Lung (tissue), 12 donors: ENCODE measurements around the gene ZC3H18. TPM values are rescaled to one million over a fixed set of nuclear protein-coding genes. Genes with fewer than 3 reads are reported as not detected.
A peak's percentile ranks its signal among the peaks of the same experiment; 100 is the strongest.

Experiments used
- ATAC-seq: fragments of 200-7000 bp; cut with Tn5 transposase; one replicate; pipeline ENCODE4 v1.9.1; 2020; ENCODE audit warnings: moderate number of reproducible peaks; ENCODE audit not compliant: insufficient read depth, low FRiP score
- DNase-seq, 3 donors: peaks; one replicate each; pipeline ENCODE4 v3.0.0-alpha.2; 2013 to 2017
- H3K27ac ChIP-seq, 2 donors: one replicate each; pipeline ENCODE4 v1.5.1; 2013; ENCODE audit warnings: mild to moderate bottlenecking in 2 of 2, moderate library complexity in 2 of 2, control low read depth in 1 of 2, inconsistent platforms in 1 of 2, low read depth in 1 of 2, low read length in 1 of 2
- H3K27me3 ChIP-seq, 3 donors: one replicate each; pipeline ENCODE4 v1.5.1; 2013; ENCODE audit warnings: low read length in 2 of 3; ENCODE audit not compliant: control insufficient read depth in 3 of 3, insufficient read depth in 3 of 3
- H3K36me3 ChIP-seq, 4 donors: one replicate each; pipeline ENCODE4 v1.5.1; 2013; ENCODE audit warnings: low read length in 4 of 4, mild to moderate bottlenecking in 1 of 4, moderate library complexity in 1 of 4; ENCODE audit not compliant: control insufficient read depth in 4 of 4, insufficient read depth in 4 of 4
- H3K4me1 ChIP-seq, 5 donors: one replicate each; pipeline ENCODE4 v1.5.1; 2013; ENCODE audit warnings: low read length in 5 of 5, mild to moderate bottlenecking in 2 of 5, moderate library complexity in 1 of 5; ENCODE audit not compliant: control insufficient read depth in 5 of 5, insufficient read depth in 5 of 5
- H3K4me3 ChIP-seq: one replicate; pipeline ENCODE4 v1.5.1; 2013; ENCODE audit warnings: mild to moderate bottlenecking, control low read depth, moderate library complexity
- H3K9ac ChIP-seq, 2 donors: one replicate each; pipeline ENCODE4 v1.5.1; 2013; ENCODE audit warnings: low read length in 2 of 2, control low read depth in 1 of 2; ENCODE audit not compliant: insufficient read depth in 1 of 2
- H3K9me3 ChIP-seq, 4 donors: one replicate each; pipeline ENCODE4 v1.5.1; 2013; ENCODE audit warnings: low read length in 3 of 4, mild to moderate bottlenecking in 1 of 4, moderate library complexity in 1 of 4; ENCODE audit not compliant: control insufficient read depth in 4 of 4, insufficient read depth in 3 of 4
- WGBS, 2 donors: extraction: QIAGEN DNeasy Blood & Tissue Kit; methylation state at CpG; one replicate each; pipeline ENCODE4 v1.1.7; 2013; 5-methylcytosine and 5-hydroxymethylcytosine counted together
- polyA plus RNA-seq, 2 donors: library from polyadenylated mRNA; stranded (reverse); fragments of 200-250 nt; gene quantifications; one replicate each; pipeline ENCODE4 v1.2.1, GENCODE V29; 2013
- total RNA-seq, 2 donors: library from RNA; depleted of rRNA in 1 of 2; stranded (reverse); fragments of >200 nt in 1 of 2; gene quantifications; one replicate each; pipeline ENCODE4 v1.2.1, GENCODE V29; 2014 to 2021
- TF ChIP-seq, protein P1 (sequence below): IDR thresholded peaks from 2 replicates; pipeline ENCODE4 v1.5.1; 2012; ENCODE audit warnings: mild to moderate bottlenecking; ENCODE audit errors: control extremely low read depth, extremely low read depth
- donor health status: control.
- donor health status: control.
- donor health status: Bipolar disorder and iron deficiency.
- donor health status: healthy.
- donor health status: DM: yes; HTN: yes; CAD: no.

The ZC3H18 gene
- total and polyA plus RNA-seq, 4 donors = 21.2 to 44.0 (median 28.6) TPM

GRCh38 chr16:88591577-88592021, 21.4 kb downstream of the ZC3H18 start:
- Histone ChIP-seq H3K27me3 (no peaks in the 10 kb centered on the region), H3K9ac (no peak overlapping the region), H3K27ac (no peak overlapping the region), H3K4me3 (no peak overlapping the region), H3K4me1 (peaks cover 0 to 2% (median 0%) of the 10 kb centered on the region in 5 donors), H3K36me3 (peaks cover 3 to 31% (median 20%) of the 10 kb centered on the region in 4 donors), H3K9me3 (no peaks in the 10 kb centered on the region)
- peak; percentile 27 for ATAC-seq
- WGBS, 2 donors = 57 to 72% methylated on average over 10 of the region's 10 CpGs
- peak in 2 of 3 donors; percentile 4 to 32 for DNase-seq
- TF ChIP-seq, protein P1, sequence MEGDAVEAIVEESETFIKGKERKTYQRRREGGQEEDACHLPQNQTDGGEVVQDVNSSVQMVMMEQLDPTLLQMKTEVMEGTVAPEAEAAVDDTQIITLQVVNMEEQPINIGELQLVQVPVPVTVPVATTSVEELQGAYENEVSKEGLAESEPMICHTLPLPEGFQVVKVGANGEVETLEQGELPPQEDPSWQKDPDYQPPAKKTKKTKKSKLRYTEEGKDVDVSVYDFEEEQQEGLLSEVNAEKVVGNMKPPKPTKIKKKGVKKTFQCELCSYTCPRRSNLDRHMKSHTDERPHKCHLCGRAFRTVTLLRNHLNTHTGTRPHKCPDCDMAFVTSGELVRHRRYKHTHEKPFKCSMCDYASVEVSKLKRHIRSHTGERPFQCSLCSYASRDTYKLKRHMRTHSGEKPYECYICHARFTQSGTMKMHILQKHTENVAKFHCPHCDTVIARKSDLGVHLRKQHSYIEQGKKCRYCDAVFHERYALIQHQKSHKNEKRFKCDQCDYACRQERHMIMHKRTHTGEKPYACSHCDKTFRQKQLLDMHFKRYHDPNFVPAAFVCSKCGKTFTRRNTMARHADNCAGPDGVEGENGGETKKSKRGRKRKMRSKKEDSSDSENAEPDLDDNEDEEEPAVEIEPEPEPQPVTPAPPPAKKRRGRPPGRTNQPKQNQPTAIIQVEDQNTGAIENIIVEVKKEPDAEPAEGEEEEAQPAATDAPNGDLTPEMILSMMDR = no peak

- H3K4me3 ChIP-seq = no peak overlapping the region
- 94 to 95% methylated on average over 12 of the region's 12 CpGs for WGBS, 2 donors
- peaks cover 0 to 2% (median 0%) of the 10 kb centered on the region in 5 donors for H3K4me1 ChIP-seq
- no peak for ATAC-seq
- no peak overlapping the region for H3K9ac ChIP-seq
- H3K36me3 ChIP-seq = peaks cover 3 to 22% (median 11%) of the 10 kb centered on the region in 4 donors
- no peaks in the 10 kb centered on the region for H3K27me3 ChIP-seq
- TF ChIP-seq, protein P1 = no peak
- no peaks in the 10 kb centered on the region for H3K9me3 ChIP-seq
- no peak for DNase-seq
- H3K27ac ChIP-seq = no peak overlapping the region
Measured at GRCh38 chr16:88593061-88593460, 22.9 kb downstream of the ZC3H18 start.

DNA sequence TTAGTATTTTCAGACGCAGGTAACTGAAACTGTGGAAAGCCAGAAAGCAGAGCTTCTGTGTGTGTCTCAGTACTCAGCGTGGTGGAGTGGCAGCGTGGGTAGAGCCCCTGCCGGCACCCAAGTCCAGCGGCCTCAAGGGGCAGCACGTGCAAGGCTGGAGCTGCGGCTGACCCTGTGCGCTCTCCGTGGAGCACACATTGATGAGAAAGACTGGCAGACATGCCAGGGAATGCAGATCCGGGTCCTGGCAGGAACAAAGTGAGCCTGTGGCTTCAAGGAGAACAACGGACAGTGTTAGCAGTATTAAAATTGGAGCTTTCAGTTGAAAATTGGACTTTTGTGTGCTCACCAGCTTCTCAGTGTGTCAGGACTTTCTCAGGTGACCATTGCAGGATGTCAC, 23.3 kb downstream of the ZC3H18 start:
- TF ChIP-seq, protein P1 = no peak
- WGBS, 2 donors = 83 to 90% methylated on average over 11 of the region's 11 CpGs
- H3K9ac ChIP-seq = no peak overlapping the region
- peaks cover 0 to 2% (median 0%) of the 10 kb centered on the region in 5 donors for H3K4me1 ChIP-seq
- H3K27ac ChIP-seq = no peak overlapping the region
- DNase-seq = no peak
- no peaks in the 10 kb centered on the region for H3K9me3 ChIP-seq
- no peak for ATAC-seq
- peaks cover 4 to 22% (median 10%) of the 10 kb centered on the region in 4 donors for H3K36me3 ChIP-seq
- H3K4me3 ChIP-seq = no peak overlapping the region
- H3K27me3 ChIP-seq = no peaks in the 10 kb centered on the region

- Histone ChIP-seq H3K9ac (no peak overlapping the region), H3K9me3 (no peaks in the 10 kb centered on the region), H3K36me3 (peaks cover 5 to 19% (median 9%) of the 10 kb centered on the region in 4 donors), H3K27ac (no peak overlapping the region), H3K4me1 (peaks cover 0 to 2% (median 0%) of the 10 kb centered on the region in 5 donors), H3K27me3 (no peaks in the 10 kb centered on the region), H3K4me3 (no peak overlapping the region)
- TF ChIP-seq, protein P1 = no peak
- no peak for ATAC-seq
- 88 to 89% methylated on average over 6 of the region's 6 CpGs for WGBS, 2 donors
- no peak for DNase-seq
Measured at GRCh38 chr16:88593910-88594309, 23.7 kb downstream of the ZC3H18 start.
